ENCODE results near the gene SIGLEC15. TPM values are rescaled to one million over a fixed set of nuclear protein-coding genes. Genes with fewer than 3 reads are reported as not detected.

Gene SIGLEC15
- total and polyA plus RNA-seq, 4 donors: 0.04 to 0.91 (median 0.68) TPM

DNA sequence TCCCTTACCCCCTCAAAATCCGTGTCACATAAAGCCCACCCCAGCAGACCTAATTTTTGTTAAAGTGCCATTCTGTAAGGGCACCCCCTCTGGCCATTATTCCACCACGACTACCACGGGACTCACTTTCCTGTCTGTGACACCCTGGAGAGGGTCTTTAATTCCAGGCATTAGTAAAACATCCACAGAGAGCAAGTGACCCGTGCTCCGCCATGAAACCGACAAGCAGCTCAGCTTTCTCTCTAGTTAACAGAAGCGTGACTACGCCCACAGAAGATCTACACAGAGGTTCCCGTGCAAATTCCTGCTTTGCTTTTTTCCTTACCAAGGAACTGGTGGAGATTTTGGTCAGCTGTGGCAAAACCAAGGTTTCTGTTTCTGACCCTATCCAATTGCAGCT is 4.4 kb downstream of the SIGLEC15 start:
- H3K27me3 ChIP-seq (ENCODE audit: control insufficient read depth in 3 of 3, insufficient read depth in 3 of 3, low read length in 2 of 3): peaks cover 0 to 10% (median 6%) of the 10 kb centered on the region in 3 donors
- ATAC-seq (ENCODE audit: insufficient read depth, low FRiP score): no peak
- H3K4me1 ChIP-seq (ENCODE audit: control insufficient read depth in 5 of 5, insufficient read depth in 5 of 5, low read length in 5 of 5): peaks cover 0 to 27% (median 12%) of the 10 kb centered on the region in 5 donors
- DNase-seq: no peak
- H3K9ac ChIP-seq (ENCODE audit: insufficient read depth in 1 of 2, low read length in 2 of 2): no peak overlapping the region
- H3K36me3 ChIP-seq (ENCODE audit: control insufficient read depth in 4 of 4, insufficient read depth in 4 of 4, low read length in 4 of 4): no peaks in the 10 kb centered on the region
- 73 to 78% methylated on average over 9 of the region's 9 CpGs for WGBS, 2 donors
- no peak overlapping the region for H3K4me3 ChIP-seq
- H3K27ac ChIP-seq (ENCODE audit: low read depth in 1 of 2, low read length in 1 of 2): no peak overlapping the region
- TF ChIP-seq, protein P1, sequence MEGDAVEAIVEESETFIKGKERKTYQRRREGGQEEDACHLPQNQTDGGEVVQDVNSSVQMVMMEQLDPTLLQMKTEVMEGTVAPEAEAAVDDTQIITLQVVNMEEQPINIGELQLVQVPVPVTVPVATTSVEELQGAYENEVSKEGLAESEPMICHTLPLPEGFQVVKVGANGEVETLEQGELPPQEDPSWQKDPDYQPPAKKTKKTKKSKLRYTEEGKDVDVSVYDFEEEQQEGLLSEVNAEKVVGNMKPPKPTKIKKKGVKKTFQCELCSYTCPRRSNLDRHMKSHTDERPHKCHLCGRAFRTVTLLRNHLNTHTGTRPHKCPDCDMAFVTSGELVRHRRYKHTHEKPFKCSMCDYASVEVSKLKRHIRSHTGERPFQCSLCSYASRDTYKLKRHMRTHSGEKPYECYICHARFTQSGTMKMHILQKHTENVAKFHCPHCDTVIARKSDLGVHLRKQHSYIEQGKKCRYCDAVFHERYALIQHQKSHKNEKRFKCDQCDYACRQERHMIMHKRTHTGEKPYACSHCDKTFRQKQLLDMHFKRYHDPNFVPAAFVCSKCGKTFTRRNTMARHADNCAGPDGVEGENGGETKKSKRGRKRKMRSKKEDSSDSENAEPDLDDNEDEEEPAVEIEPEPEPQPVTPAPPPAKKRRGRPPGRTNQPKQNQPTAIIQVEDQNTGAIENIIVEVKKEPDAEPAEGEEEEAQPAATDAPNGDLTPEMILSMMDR (IDR thresholded peaks at IDR 0.05; ENCODE audit: control extremely low read depth, extremely low read depth): no peak
- no peaks in the 10 kb centered on the region for H3K9me3 ChIP-seq (ENCODE audit: control insufficient read depth in 4 of 4, insufficient read depth in 3 of 4, low read length in 3 of 4)

DNA sequence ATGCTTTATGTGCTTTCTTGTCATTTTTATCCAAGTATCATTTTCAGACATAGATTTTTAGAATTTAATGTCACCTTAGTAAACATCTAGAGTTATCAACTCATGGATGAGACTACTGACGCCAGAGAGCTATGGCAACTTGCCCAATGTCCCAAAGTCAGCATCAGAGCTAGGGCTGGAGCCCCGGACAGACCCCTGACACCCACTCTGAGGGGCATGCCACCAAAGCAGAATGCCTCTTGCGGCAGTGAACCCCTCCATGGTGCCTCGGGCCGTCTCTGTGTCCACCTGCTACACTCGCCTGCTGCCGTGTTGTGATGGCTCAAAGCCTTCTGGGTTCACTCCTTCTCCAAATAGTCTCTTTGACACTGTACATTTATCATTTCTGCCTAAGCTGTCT is 5.4 kb downstream of the SIGLEC15 start:
- no peak for ATAC-seq (ENCODE audit: insufficient read depth, low FRiP score)
- Histone ChIP-seq H3K36me3 (ENCODE audit: control insufficient read depth in 4 of 4, insufficient read depth in 4 of 4, low read length in 4 of 4) (no peaks in the 10 kb centered on the region), H3K9ac (ENCODE audit: insufficient read depth in 1 of 2, low read length in 2 of 2) (no peak overlapping the region), H3K4me1 (ENCODE audit: control insufficient read depth in 5 of 5, insufficient read depth in 5 of 5, low read length in 5 of 5) (peaks cover 0 to 27% (median 14%) of the 10 kb centered on the region in 5 donors), H3K27me3 (ENCODE audit: control insufficient read depth in 3 of 3, insufficient read depth in 3 of 3, low read length in 2 of 3) (peaks cover 0 to 11% (median 10%) of the 10 kb centered on the region in 3 donors), H3K27ac (ENCODE audit: low read depth in 1 of 2, low read length in 1 of 2) (no peak overlapping the region), H3K9me3 (ENCODE audit: control insufficient read depth in 4 of 4, insufficient read depth in 3 of 4, low read length in 3 of 4) (no peaks in the 10 kb centered on the region), H3K4me3 (no peak overlapping the region)
- WGBS, 2 donors: 90 to 92% methylated on average over 7 of the region's 7 CpGs
- TF ChIP-seq, protein P1 (IDR thresholded peaks at IDR 0.05; ENCODE audit: control extremely low read depth, extremely low read depth): no peak
- DNase-seq: no peak

DNA sequence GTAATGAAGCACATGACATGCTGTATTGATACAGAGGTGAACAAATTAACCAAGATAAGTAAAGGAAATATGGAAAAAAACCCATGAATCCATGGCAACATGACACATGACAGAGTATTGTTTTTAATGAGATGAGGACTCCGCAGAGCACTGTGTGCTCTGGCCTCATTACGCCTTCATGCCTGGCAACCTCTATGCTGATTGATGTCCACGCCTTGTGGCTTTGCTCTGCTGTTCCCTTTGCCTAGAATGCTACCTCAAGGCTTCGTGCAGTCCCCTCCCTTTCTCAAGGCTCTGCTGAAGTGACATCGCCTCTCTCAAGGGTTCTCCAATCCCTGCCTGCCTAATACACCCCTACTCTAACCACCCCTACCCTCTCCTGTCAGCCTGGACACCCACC is 8.4 kb downstream of the SIGLEC15 start:
- H3K27me3 ChIP-seq (ENCODE audit: control insufficient read depth in 3 of 3, insufficient read depth in 3 of 3, low read length in 2 of 3): peaks cover 0 to 32% (median 27%) of the 10 kb centered on the region in 3 donors
- TF ChIP-seq, protein P1 (IDR thresholded peaks at IDR 0.05; ENCODE audit: control extremely low read depth, extremely low read depth): no peak
- H3K4me3 ChIP-seq: no peak overlapping the region
- H3K9me3 ChIP-seq (ENCODE audit: control insufficient read depth in 4 of 4, insufficient read depth in 3 of 4, low read length in 3 of 4): peaks cover 0 to 4% (median 0%) of the 10 kb centered on the region in 4 donors
- no peak overlapping the region for H3K9ac ChIP-seq (ENCODE audit: insufficient read depth in 1 of 2, low read length in 2 of 2)
- ATAC-seq (ENCODE audit: insufficient read depth, low FRiP score) (no peak), DNase-seq (no peak)
- H3K27ac ChIP-seq (ENCODE audit: low read depth in 1 of 2, low read length in 1 of 2): no peak overlapping the region
- no peaks in the 10 kb centered on the region for H3K36me3 ChIP-seq (ENCODE audit: control insufficient read depth in 4 of 4, insufficient read depth in 4 of 4, low read length in 4 of 4)
- peaks cover 0 to 27% (median 14%) of the 10 kb centered on the region in 5 donors for H3K4me1 ChIP-seq (ENCODE audit: control insufficient read depth in 5 of 5, insufficient read depth in 5 of 5, low read length in 5 of 5)
- WGBS, 2 donors: 75 to 79% methylated on average over 5 of the region's 5 CpGs

DNA sequence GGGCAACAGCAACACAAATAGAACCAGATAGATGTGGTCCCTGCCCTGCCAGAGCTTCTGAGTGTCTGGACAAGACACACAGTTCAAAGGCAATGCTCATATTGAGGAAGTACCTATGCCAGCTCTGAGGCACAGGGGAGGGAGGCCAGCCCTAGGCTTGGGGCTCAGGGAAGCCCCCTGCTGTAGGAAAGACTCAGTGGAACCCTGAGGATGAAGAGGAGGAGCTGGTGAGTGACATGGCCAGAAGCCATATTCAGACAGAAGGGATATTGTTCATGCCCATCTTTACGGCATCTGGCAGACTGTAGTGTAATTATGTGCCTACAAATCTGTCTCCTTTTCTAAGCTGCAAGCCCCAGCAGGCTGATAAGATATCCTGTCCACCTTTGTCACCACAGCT is 8.8 kb downstream of the SIGLEC15 start:
- Histone ChIP-seq H3K9me3 (ENCODE audit: control insufficient read depth in 4 of 4, insufficient read depth in 3 of 4, low read length in 3 of 4) (peaks cover 0 to 4% (median 0%) of the 10 kb centered on the region in 4 donors), H3K9ac (ENCODE audit: insufficient read depth in 1 of 2, low read length in 2 of 2) (no peak overlapping the region), H3K27ac (ENCODE audit: low read depth in 1 of 2, low read length in 1 of 2) (no peak overlapping the region), H3K4me1 (ENCODE audit: control insufficient read depth in 5 of 5, insufficient read depth in 5 of 5, low read length in 5 of 5) (peaks cover 0 to 26% (median 9%) of the 10 kb centered on the region in 5 donors), H3K4me3 (no peak overlapping the region), H3K27me3 (ENCODE audit: control insufficient read depth in 3 of 3, insufficient read depth in 3 of 3, low read length in 2 of 3) (peaks cover 0 to 35% (median 31%) of the 10 kb centered on the region in 3 donors), H3K36me3 (ENCODE audit: control insufficient read depth in 4 of 4, insufficient read depth in 4 of 4, low read length in 4 of 4) (no peaks in the 10 kb centered on the region)
- TF ChIP-seq, protein P1 (IDR thresholded peaks at IDR 0.05; ENCODE audit: control extremely low read depth, extremely low read depth): no peak
- WGBS, 2 donors: 78 to 86% methylated on average over 1 of the region's 1 CpG
- no peak for ATAC-seq (ENCODE audit: insufficient read depth, low FRiP score)
- DNase-seq: no peak
